ENCODE results near the gene SLC16A10.
"Not testable (repeated sequence)": the region's sequence is repeated elsewhere in the genome, so short reads cannot be mapped to it uniquely, and the experiment has no call there.

Gene SLC16A10

GRCh38 chr6:111212625-111213024, 125.3 kb downstream of the SLC16A10 start:
- no peak for DNase-seq

DNA sequence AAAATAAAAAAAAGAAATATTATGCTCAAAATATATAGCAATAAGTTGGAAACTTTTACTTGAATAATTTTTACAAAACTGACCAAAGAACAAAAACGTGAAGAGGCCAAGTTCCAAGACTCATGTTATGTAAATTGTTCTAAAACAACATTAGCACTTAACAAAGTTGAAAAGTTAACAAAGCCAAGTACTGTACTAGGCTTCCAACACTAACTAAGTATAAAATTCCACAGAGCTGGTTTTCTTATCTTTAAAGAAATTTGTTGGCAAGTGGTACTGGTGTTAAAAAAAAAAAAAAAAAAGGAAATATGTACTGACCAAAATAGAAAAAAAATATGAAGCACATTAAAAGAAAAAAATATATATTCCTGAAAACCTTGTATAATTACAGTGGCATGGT, 127.8 kb downstream of the SLC16A10 start:
- no peak for DNase-seq

GRCh38 chr6:111219785-111220184, 132.5 kb downstream of the SLC16A10 start:
- no peak for DNase-seq

DNA sequence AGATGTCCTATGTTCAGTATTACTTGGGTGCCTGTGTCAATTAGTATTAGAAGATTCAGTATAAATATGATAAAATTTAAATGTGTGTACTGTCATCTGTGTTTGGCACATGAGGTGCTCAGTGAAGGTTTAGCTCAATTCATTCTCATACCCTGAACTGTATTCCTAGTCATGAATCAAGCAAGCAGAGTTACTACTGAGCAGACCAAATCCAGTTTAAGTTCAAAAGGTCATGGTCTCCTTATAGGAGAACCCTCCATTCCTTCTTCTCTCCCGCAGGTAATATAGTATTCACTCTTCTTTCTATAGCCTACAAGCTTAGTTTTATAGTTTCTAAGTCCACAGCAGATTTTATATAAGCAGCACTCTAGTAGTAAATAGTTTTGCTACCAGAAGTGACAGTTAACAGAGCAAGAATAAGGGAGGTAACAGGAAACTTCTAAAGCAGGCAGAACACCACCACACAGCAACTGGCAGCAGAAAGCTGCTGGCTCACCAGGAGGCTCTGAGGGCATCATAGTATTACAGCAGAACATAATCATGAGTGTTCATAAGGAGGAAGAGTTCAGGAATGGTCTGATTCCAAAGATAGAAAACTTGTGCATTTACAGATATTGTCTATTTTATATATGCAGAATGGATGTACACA, 133.2 kb downstream of the SLC16A10 start:
- no peak for DNase-seq

DNA sequence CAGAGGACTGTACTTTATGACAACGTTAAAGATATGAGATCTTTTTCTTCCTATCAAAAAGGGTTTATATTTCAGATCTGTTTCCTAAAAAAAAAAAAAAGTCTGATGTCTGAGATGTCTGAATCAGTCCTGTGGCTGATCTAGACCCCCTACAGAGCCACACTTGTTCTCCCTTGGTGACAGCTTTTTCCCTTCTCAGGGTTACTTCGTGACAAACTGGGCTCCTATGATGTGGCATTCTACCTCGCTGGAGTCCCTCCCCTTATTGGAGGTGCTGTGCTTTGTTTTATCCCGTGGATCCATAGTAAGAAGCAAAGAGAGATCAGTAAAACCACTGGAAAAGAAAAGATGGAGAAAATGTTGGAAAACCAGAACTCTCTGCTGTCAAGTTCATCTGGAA, 134.5 kb downstream of the SLC16A10 start:
- no peak for DNase-seq

DNA sequence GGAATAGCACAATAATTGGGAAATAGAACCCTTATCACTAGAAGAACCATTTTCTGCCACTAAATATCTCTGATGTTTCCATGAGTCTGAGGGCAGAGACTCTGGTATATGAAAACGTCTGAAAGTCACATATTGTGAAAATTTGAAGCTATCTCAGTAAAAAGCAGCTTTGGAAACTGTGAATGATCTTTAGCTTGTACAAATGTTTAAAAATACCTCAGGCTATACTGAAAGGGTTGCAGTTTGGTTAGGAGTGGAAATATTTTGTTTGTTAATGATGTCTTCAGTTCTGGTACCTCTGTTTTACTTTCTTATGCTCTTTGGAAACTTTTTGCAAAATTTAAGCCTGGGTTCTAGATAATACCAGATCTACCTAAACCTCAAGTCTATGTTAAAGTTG, 135.0 kb downstream of the SLC16A10 start:
- no peak for DNase-seq

- DNase-seq, result no peak
Observed at GRCh38 chr6:111228094-111228493, 140.8 kb downstream of the SLC16A10 start.

- no peak for DNase-seq
Observed at GRCh38 chr6:111230351-111231089, 143.2 kb downstream of the SLC16A10 start.

DNA sequence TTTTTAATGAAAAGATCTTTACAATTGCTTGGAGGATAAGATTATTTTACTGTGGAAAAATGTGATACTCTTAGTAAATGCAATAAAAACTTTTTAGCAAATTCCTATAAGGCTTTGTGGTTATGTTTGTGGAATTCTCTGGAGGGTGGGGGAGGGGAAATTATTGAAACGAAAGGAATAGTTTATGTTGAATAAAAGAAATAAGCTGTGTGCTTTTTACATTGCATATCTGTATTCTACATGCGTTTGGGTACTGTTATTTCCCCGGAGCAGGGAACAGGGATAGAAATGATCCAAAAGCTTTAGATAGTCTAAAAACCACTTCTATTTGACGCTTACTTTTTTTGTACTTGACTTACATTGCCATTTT, 143.8 kb downstream of the SLC16A10 start:
- DNase-seq, result no peak

DNA sequence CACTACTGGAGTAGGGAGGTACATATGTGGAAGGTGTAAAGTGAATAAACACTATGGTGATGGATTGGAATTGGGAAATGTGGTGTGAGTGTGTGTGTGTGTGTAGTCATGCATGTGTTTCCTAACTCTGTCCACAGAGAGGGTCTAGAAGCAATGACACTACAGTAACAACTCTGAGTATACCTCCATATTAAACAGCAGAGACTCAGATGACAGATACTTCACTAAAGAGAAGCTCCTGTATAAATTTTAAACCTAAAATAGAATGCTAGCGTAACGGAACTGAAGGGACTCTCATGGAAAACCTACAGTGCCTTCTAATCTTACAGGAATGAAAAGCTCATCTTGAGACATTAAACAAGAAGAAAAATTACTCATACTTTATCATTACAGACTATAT, 150.5 kb downstream of the SLC16A10 start:
- no peak for DNase-seq

DNA sequence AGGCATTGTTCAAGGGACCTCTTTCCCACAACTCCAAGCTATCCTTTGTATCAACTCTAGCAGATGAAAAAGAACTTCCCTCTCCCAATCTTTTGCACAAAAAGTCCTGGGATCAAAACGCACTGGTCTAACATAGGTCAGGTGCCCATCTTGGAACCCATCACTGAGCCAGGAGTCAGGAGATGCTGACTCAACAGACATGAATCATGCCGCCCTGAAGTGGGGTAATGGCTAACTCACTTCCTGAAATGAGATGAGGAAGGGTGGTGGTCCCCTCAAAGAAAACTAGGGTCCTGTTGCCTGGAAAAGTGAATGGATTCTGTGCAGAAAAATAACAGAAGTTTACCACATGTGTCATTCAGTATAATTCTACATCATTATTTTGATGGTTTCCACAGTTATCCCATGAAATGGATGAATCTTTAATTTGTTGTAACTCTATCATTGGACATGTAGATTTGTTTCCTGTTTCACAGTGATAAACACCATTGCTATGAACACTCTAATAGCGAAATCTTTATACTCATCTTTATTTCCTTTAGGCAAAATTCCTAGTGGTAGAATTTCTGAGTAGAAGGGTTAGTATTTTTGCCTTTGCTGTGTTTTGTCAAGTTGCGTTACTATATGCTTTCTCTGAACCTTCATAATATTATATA, 151.3 kb downstream of the SLC16A10 start:
- no peak for DNase-seq

DNA sequence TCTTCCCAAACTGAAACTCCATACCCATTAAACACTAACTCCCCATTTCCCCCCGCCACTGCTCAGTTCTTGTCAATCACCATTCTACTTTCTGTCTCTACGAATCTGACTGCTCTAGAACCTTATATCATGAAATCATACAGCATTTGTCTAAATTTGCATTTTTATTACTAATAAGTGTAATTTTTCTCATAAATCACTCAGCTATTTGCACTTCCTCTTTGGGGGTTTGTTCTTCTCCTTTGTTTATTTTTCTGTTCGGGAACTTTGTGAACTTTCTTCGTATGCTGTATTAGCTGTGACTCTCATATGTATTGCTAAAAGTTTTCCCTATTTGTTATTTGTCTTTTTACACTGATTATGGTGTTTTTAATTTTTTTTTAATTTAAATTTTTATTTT, 152.2 kb downstream of the SLC16A10 start:
- DNase-seq, result no peak

GRCh38 chr6:111242452-111242851, 155.1 kb downstream of the SLC16A10 start:
- DNase-seq, result no peak

DNA sequence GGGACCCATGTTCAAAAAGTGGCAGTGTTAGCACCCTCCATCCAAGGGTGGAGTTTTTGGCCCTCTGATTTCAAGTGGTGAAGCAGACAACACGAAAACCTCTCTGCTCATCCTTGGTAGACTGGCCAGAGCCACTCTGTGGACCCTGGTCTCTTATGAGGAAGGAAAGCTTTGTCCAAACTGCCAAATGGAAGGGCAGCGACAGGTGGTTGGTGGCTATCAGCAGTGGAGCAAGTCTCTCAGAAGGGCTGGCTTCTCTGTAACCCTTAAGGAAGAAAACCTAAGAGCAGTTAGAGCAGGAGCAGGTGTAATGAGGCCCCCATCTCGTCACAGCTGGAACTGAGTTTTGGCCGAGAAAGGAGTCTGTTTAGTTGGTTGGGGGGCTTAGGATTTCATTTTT, 155.8 kb downstream of the SLC16A10 start:
- DNase-seq, result no peak

GRCh38 chr6:111248789-111249188, 161.5 kb downstream of the SLC16A10 start:
- no peak for DNase-seq

GRCh38 chr6:111250791-111251354, 163.6 kb downstream of the SLC16A10 start:
- no peak for DNase-seq

- DNase-seq, result no peak
Observed at GRCh38 chr6:111252726-111253125, 165.4 kb downstream of the SLC16A10 start.

GRCh38 chr6:111254004-111254778, 166.9 kb downstream of the SLC16A10 start:
- DNase-seq, result no peak

DNA sequence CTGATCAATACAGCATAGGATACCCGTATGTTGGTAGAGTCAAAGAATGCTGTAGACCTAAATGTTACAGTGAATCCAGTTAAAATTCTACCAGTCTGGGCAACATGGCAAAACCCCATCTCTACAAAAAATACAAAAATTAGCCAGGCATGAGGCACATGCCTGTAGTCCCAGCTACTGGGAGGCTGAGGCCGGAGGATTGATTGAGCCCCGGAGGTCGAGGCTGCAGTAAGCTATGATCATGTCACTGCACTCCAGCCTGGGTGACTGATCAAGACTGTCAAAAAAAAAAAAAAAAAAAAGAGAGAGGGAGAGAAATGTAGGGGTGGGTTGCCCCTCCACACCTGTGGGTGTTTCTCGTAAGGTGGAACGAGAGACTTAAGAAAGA, 167.5 kb downstream of the SLC16A10 start:
- DNase-seq, result no peak

GRCh38 chr6:111255838-111256237, 168.5 kb downstream of the SLC16A10 start:
- DNase-seq, result not testable (repeated sequence)

GRCh38 chr6:111256646-111257045, 169.3 kb downstream of the SLC16A10 start:
- DNase-seq, result no peak

DNA sequence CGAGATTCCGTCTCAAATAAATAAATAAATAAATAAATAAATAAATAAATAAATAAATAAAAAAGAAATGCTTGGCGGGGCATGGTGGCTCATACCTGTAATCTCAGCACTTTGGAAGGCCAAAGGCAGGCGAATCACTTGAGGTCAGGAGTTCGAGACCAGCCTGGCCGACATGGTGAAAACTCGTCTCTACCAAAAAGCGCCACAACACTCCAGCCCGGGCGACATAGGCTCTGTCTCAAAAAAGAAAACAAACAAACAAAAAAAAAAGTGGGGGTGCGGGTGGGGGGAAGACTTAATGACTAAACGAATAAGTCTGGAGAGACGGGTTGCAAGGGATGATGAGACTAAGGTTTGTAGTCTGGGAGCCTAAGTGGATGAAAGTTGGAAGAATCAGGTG, 170.7 kb downstream of the SLC16A10 start:
- no peak for DNase-seq
